HG03108 (cell line): Measurements from ENCODE around the gene SLC22A6.
"Not testable (repeated sequence)": the region's sequence is repeated elsewhere in the genome, so short reads cannot be mapped to it uniquely, and the experiment has no call there.

Source experiments
- ATAC-seq: cut with Tn5 transposase; IDR thresholded peaks from one replicate; pipeline ENCODE4 v1.9.1; 2021; ENCODE audit warnings: moderate library complexity; ENCODE audit not compliant: unreplicated experiment

The SLC22A6 gene

DNA sequence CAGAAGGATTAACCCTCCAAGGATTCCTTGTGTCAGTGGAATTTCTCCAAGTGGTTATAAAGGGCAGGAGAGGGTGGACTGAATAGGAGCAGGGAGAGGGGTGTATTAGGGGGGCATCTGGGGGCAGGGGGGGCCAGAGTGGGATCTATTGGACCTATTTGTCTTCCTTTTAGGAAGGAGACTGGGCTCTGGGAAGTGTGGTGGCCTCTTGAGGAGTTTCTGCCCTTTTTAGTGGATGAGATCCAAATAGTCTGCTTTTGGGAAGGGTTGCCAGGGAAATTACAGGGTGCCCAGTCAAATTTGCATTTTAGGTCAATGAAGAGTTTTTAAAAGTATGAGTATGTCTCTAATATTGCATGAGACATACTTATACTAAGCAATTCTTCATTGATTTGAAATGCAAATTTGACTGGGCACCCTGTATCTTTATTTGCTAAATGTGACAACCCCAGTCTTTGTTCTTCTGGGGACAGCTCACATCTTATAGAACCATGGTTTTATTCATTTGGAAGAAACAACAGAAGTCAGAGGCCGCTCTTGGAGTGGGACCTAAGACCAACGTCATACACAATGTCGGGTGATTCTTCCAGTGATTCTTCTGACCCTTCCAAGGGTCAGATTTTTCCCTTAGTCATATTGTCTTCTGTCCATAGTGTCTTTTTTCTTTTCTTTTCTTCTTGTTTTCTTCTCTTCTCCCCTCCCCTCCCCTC is 429 bp upstream of the SLC22A6 start:
- no peak for ATAC-seq

DNA sequence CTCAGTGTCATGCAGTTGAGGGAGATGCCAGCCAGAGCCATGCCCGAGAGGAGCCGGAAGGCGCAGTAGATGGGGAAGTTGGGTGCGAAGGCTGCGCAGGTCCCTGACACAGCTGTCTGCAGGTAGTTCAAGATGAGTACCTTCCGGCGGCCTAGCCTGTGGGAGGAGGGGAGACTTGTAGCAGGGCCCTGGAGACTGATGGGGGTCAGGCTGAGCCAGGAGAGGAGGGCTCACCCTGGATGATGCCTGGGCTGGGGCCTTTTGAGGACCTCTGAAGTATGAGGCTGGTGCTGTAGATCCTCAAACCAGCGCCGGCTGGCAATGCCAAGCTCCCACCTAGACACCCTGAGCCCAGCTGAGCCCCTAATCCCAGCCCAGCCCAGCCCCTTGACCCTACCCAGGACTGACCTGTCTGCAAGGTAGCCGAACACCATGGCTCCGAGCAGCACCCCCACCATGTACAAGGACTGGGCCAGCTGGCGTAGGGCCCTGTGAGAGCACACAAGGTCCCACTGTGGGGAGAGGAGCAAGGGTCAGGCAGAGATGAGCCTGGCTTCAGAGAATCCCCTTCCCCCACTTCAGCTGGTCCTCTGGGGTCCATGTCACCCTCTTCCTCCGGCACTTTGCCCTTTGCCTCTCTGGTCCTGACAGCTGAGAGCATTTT is 1.1 kb downstream of the SLC22A6 start:
- no peak for ATAC-seq

GRCh38 chr11:62981743-62982142 is 3.0 kb downstream of the SLC22A6 start:
- no peak for ATAC-seq

- ATAC-seq = no peak
Observed at GRCh38 chr11:62980133-62980760, 4.5 kb downstream of the SLC22A6 start.

- ATAC-seq = no peak
Observed at GRCh38 chr11:62976109-62976508, 8.7 kb downstream of the SLC22A6 start.

- ATAC-seq = no peak
Observed at GRCh38 chr11:62974848-62975522, 9.8 kb downstream of the SLC22A6 start.

DNA sequence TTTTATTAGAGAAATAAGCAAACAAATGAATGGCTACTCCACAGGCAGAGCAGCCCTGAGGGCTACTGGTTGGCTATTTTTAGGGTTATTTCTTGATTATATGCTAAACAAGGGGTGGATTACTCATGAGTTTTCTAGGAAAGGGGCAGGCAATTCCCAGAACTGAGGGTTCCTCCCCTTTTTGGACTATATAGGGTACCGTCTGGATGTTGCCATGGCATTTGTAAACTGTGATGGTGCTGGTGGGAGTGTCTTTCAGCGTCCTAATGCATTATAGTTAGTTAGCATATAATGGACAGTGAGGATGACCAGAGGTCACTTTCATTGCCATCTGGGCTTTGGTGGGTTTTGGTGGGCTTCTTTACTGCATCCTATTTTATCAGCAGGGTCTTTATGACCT is 19.2 kb downstream of the SLC22A6 start:
- no peak for ATAC-seq

DNA sequence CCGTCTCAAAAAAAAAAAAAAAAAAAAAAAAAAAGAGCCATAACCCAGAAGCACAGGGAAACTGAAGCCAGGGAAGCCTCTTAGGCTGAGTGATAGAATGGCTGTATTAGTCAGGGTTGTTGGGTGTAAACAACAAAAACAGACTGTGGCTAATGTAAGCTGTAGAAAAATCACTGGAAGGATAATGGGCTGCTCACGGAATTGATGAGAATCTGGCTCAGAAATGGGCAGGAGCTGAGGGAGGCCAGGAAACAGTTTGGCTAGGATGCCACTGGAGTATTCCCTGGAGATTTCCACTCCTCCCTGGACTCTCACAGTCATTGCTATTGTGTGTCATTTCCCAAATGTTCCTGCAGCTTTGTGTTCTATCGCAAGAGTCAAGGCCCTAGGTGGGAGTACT is 22.4 kb downstream of the SLC22A6 start:
- ATAC-seq = no peak

DNA sequence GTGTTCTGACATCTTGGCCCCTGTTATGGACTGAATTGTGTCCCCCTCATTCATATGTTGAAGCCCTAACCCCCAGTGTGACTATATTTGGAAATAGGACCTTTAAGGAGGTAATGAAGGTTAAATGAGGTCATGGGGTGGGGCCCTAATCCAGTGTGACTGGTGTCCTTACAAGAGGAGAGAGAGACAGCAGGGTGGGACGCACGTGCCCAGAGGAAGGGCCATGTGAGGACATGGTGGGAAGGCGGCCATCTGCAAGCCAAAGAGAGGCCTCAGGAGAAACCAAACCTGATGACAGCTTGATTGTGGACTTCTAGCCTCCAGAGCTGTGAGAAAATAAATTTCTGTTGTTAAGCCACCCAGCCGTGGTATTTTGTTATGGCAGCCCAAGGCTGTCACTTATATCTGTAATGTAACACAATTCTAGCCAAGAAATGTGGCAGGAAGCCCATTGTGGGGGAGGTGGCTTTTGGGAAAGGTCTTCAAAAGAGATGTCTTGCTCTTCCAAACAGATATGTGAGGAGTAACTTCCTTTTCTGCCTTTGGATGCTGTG is 23.7 kb downstream of the SLC22A6 start:
- ATAC-seq = no peak

GRCh38 chr11:62959422-62959980 is 25.3 kb downstream of the SLC22A6 start:
- ATAC-seq = no peak

- no peak for ATAC-seq
Observed at GRCh38 chr11:62958547-62959421, 26.0 kb downstream of the SLC22A6 start.

DNA sequence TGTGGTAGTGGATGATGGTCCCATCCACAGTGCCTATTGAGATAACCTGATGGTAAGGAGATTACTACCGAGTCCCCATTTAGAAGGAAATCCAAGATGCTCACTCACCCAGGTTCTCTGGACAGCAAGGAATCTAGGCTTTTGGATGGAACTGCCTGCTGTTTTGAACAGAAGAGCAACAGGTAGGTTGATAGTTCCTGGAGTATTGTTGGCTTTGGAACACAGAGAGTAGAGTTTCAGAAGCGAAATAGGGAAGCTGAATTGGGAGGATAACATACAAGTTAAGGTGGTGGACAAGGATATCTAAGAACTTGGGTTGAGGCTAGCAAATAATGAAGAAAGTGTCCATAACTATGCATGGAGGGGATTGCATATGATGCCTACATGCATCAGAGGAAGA is 27.6 kb downstream of the SLC22A6 start:
- ATAC-seq = no peak

DNA sequence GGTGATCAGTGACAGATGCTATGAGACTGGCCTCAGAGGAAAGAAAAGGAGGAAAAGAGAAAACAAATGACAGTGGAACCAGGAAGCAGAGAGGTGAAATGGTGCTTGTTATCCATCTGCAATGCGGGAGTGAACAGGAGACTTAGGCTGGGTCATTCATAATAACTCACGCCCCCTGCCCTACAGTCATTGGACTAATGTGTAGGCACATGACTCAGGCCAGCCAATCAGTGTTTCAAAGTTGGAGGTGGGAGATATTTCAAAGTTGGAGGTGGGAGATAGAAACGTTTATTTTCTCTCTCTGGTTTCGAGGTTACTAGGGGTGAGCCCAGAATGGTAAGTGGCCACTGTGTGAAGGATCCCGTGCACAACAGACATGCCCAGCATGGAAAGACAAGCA is 30.3 kb downstream of the SLC22A6 start:
- ATAC-seq = no peak

- ATAC-seq = no peak
Observed at GRCh38 chr11:62953811-62954210, 31.0 kb downstream of the SLC22A6 start.

GRCh38 chr11:62948765-62949320 is 35.9 kb downstream of the SLC22A6 start:
- no peak for ATAC-seq

- ATAC-seq = not testable (repeated sequence)
Observed at GRCh38 chr11:62945538-62945937, 39.2 kb downstream of the SLC22A6 start.

DNA sequence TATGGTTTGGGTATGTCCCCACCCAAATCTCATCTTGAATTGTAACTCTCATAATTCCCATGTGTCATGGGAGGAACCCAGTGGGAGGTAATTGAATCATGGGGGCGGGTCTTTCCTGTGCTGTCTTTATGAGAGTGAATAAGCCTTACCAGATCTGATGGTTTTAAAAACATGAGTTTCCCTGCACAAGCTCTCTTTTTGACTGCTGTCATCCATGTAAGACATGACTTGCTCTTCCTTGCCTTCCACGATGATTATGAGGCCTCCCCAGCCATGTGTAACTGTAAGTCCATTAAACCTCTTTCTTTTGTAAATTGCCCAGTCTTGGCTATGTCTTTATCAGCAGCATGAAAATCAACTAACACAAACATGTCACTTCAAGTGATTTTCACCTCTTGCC is 47.2 kb downstream of the SLC22A6 start:
- ATAC-seq = not testable (repeated sequence)

DNA sequence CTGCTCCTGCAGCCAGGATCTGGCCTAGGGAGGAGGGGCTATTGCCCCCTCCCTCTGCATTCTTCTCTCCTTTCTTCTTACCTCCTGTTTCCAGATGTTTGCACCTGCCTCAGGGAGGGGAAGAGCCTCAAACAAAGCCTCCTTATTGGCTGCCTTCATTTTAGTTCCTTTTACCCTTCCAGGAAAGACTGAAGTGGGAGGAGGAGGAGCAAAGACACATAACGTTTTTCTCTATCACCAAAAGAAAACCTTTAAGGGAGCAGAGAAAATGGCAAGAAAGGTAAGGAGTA is 50.3 kb downstream of the SLC22A6 start:
- ATAC-seq = no peak

DNA sequence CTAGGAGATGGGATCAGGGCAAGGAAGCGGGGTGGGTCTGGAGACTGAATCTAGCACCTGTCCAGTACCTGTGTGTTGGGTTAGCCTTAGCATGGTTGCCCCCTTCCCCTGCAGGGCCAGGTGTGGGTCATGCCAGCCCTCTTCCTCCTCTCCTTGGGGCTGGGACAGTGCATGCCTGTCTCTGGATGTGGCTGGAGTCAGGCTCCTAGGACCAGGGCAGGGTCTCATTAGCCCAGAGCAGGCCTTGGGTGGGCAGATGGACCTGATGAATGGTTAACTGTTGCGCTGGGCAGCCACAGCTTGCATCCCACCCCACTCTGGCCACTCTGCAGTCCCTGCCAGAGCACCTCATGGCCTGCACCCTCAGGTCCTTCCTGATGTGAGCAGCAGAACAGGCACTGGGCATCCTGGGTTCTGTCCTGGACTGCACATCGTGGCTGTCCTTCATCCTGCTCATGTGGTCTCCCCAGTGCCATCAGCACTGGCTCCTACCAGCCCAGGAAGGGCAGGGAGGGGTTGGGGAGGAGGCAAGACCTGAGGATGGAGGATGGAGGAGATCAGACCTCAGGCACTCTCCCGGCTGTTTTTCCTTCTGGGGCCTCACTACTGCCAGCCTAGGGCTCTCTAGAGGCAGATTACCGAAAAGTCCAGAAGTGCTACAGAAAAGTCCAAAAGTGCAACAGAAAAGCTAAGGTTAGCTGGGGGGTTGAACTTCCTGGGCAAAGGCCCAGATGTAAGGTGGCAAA is 50.8 kb downstream of the SLC22A6 start:
- ATAC-seq = no peak
